PFSK-1 (cell line): Measurements from ENCODE around the gene NOLC1.

Experiments
- FOXP2 ChIP-seq: optimal IDR thresholded peaks from 2 replicates; pipeline ENCODE3; 2011; ENCODE audit warnings: borderline replicate concordance, control low read depth, inconsistent platforms; ENCODE audit not compliant: insufficient read depth; ENCODE audit errors: extremely low read length, extremely low read depth
- TAF1 ChIP-seq: IDR thresholded peaks from 2 replicates; pipeline ENCODE4 v1.6.1; 2012; ENCODE audit warnings: low read length, control low read depth, borderline replicate concordance; ENCODE audit not compliant: insufficient read depth

DNA sequence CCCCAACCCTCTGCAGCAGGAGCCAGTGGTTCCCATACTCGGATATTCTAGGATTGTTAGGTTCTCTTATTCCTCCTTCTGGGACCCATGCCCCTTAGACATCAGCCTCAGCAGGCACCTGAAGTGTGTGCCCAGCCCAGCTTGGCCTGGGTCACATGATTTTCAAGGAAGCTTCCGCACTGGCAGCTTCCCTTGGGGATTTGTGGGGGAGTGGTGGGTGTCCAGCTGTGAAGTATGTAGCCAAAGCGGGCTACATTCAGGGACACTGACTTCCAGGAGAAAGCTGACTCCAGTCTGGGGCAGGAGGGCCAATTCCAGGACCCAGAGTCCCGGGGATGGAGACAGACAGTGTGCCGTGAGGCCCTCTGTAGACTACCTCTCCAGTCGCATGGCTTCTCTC, 33.3 kb upstream of the NOLC1 start:
- TF ChIP-seq TAF1 (no peak), FOXP2 (no peak)
